Astrocyte (in vitro differentiated cells and primary cell): ENCODE results near the gene GPRC5B. TPM values are rescaled to one million over a fixed set of nuclear protein-coding genes. Genes with fewer than 3 reads are reported as not detected.

ENCODE experiments used
- DNase-seq: peaks from one replicate; pipeline ENCODE4 v3.0.0-alpha.2; 2010; ENCODE audit warnings: low read depth
- FAIRE-seq: peaks from 2 replicates; lab custom pipeline; 2011; peaks lifted over from hg19 to GRCh38; lab: Jason Lieb, UNC
- H2AFZ ChIP-seq: 2 replicates; pipeline ENCODE4 v1.6.0; 2012; ENCODE audit warnings: low read depth, low read length, inconsistent platforms
- H3K27ac ChIP-seq: 2 replicates; pipeline ENCODE4 v1.5.1; 2011; ENCODE audit warnings: low read depth, low read length, inconsistent platforms
- H3K27me3 ChIP-seq: 2 replicates; pipeline ENCODE4 v1.6.0; 2011; ENCODE audit warnings: low read length, inconsistent platforms; ENCODE audit not compliant: insufficient read depth
- H3K36me3 ChIP-seq: 2 replicates; pipeline ENCODE4 v1.5.1; 2011; ENCODE audit warnings: low read length, inconsistent platforms; ENCODE audit not compliant: insufficient read depth
- H3K4me1 ChIP-seq: 2 replicates; pipeline ENCODE4 v1.5.1; 2011; ENCODE audit warnings: low read length, inconsistent platforms; ENCODE audit not compliant: insufficient read depth
- H3K4me2 ChIP-seq: 2 replicates; pipeline ENCODE4 v1.6.0; 2012; ENCODE audit warnings: low read length, inconsistent platforms
- H3K4me3 ChIP-seq: 2 replicates; pipeline ENCODE4 v1.5.1; 2011; ENCODE audit warnings: low read depth, mild to moderate bottlenecking, low read length, inconsistent platforms; ENCODE audit not compliant: insufficient read depth
- H3K79me2 ChIP-seq: 2 replicates; pipeline ENCODE4 v1.6.0; 2012; ENCODE audit warnings: mild to moderate bottlenecking, low read length, inconsistent platforms; ENCODE audit not compliant: insufficient read depth
- H3K9ac ChIP-seq: 2 replicates; pipeline ENCODE4 v1.6.0; 2012; ENCODE audit warnings: mild to moderate bottlenecking, low read length, inconsistent platforms
- H3K9me3 ChIP-seq: 2 replicates; pipeline ENCODE4 v1.5.1; 2012; ENCODE audit warnings: low read depth, mild to moderate bottlenecking, low read length, inconsistent platforms; ENCODE audit not compliant: insufficient read depth
- H4K20me1 ChIP-seq: 2 replicates; pipeline ENCODE4 v1.6.0; 2012; ENCODE audit warnings: low read length, inconsistent platforms; ENCODE audit not compliant: insufficient read depth
- H3K27ac Mint-ChIP-seq: one replicate; pipeline ENCODE4 v1.8.0; 2021; ENCODE audit warnings: mild to moderate bottlenecking, mixed read lengths; ENCODE audit not compliant: unreplicated experiment
- H3K27me3 Mint-ChIP-seq: one replicate; pipeline ENCODE4 v1.8.0; 2021; ENCODE audit warnings: low read depth, mixed read lengths; ENCODE audit not compliant: unreplicated experiment
- H3K36me3 Mint-ChIP-seq: one replicate; pipeline ENCODE4 v1.8.0; 2021; ENCODE audit warnings: low read depth, mixed read lengths; ENCODE audit not compliant: unreplicated experiment
- H3K4me1 Mint-ChIP-seq: one replicate; pipeline ENCODE4 v1.8.0; 2021; ENCODE audit warnings: low read depth, mixed read lengths; ENCODE audit not compliant: unreplicated experiment
- H3K4me3 Mint-ChIP-seq: one replicate; pipeline ENCODE4 v1.8.0; 2021; ENCODE audit warnings: mild to moderate bottlenecking, moderate library complexity, mixed read lengths; ENCODE audit not compliant: unreplicated experiment
- H3K9me3 Mint-ChIP-seq: one replicate; pipeline ENCODE4 v1.8.0; 2021; ENCODE audit warnings: mild to moderate bottlenecking, mixed read lengths; ENCODE audit not compliant: unreplicated experiment
- CTCF ChIP-seq: IDR thresholded peaks from 2 replicates; pipeline ENCODE4 v1.5.1; 2011; ENCODE audit warnings: low read depth, mild to moderate bottlenecking, inconsistent platforms, low read length, moderate library complexity; ENCODE audit not compliant: insufficient read depth
- EZH2 ChIP-seq: IDR thresholded peaks from 2 replicates; pipeline ENCODE4 v1.6.1; 2012; ENCODE audit warnings: mild to moderate bottlenecking, low read length, inconsistent platforms; ENCODE audit not compliant: insufficient read depth
- total RNA-seq: library from RNA; stranded (reverse); gene quantifications from 2 replicates; pipeline ENCODE4 v1.2.1, GENCODE V29; 2021

GPRC5B gene
- total RNA-seq, 1 donor from 2014 or later: 9.3 TPM

- no peak for FAIRE-seq
- H3K36me3 Mint-ChIP-seq: peaks cover 2% of the 10 kb centered on the region
Measured at GRCh38 chr16:19829844-19830692, 54.6 kb downstream of the GPRC5B start.

GRCh38 chr16:19824216-19824615 lies 60.4 kb downstream of the GPRC5B start:
- Histone ChIP-seq H2AFZ (no peak overlapping the region), H3K27me3 (no peaks in the 10 kb centered on the region), H3K27ac (no peak overlapping the region), H3K4me3 (no peak overlapping the region), H3K9me3 (no peaks in the 10 kb centered on the region), H3K9ac (no peak overlapping the region), H4K20me1 (no peaks in the 10 kb centered on the region), H3K4me2 (no peak overlapping the region), H3K4me1 (no peaks in the 10 kb centered on the region), H3K36me3 (no peaks in the 10 kb centered on the region), H3K79me2 (no peaks in the 10 kb centered on the region)
- FAIRE-seq (no peak), DNase-seq (no peak)
- H3K27ac Mint-ChIP-seq: no peak overlapping the region
- no peak overlapping the region for H3K4me3 Mint-ChIP-seq
- H3K36me3 Mint-ChIP-seq: peaks cover 3% of the 10 kb centered on the region
- TF ChIP-seq CTCF (no peak), EZH2 (no peak)
- H3K27me3 Mint-ChIP-seq: no peaks in the 10 kb centered on the region
- no peaks in the 10 kb centered on the region for H3K9me3 Mint-ChIP-seq
- peaks cover 2% of the 10 kb centered on the region for H3K4me1 Mint-ChIP-seq

More at GRCh38 chr16:19829844-19830692, 54.6 kb downstream of the GPRC5B start:
- no peak overlapping the region for H3K27ac ChIP-seq
- no peak overlapping the region for H3K4me2 ChIP-seq
- no peaks in the 10 kb centered on the region for H3K27me3 ChIP-seq
- H3K4me1 ChIP-seq: peaks cover 10% of the 10 kb centered on the region
- no peak for DNase-seq
- no peak for TF ChIP-seq CTCF
- TF ChIP-seq EZH2: no peak
- no peak overlapping the region for H3K4me3 ChIP-seq
- H3K9ac ChIP-seq: no peak overlapping the region
- H2AFZ ChIP-seq: no peak overlapping the region
- Mint-ChIP-seq H3K27me3 (no peaks in the 10 kb centered on the region), H3K4me3 (no peak overlapping the region), H3K4me1 (peaks cover 21% of the 10 kb centered on the region), H3K9me3 (no peaks in the 10 kb centered on the region), H3K27ac (no peak overlapping the region)
- H4K20me1 ChIP-seq: no peaks in the 10 kb centered on the region
- H3K79me2 ChIP-seq: no peaks in the 10 kb centered on the region
- no peaks in the 10 kb centered on the region for H3K36me3 ChIP-seq
- H3K9me3 ChIP-seq: no peaks in the 10 kb centered on the region

GRCh38 chr16:19823322-19823721 lies 61.3 kb downstream of the GPRC5B start:
- H3K4me1 Mint-ChIP-seq: peaks cover 2% of the 10 kb centered on the region
- H3K4me3 Mint-ChIP-seq: no peak overlapping the region

More at GRCh38 chr16:19823322-19823721, 61.3 kb downstream of the GPRC5B start:
- Histone ChIP-seq H3K27me3 (no peaks in the 10 kb centered on the region), H4K20me1 (no peaks in the 10 kb centered on the region), H3K27ac (no peak overlapping the region), H3K9me3 (no peaks in the 10 kb centered on the region), H3K4me1 (no peaks in the 10 kb centered on the region), H3K9ac (no peak overlapping the region), H3K4me3 (no peak overlapping the region), H3K79me2 (no peaks in the 10 kb centered on the region), H3K4me2 (no peak overlapping the region), H3K36me3 (no peaks in the 10 kb centered on the region), H2AFZ (no peak overlapping the region)
- no peaks in the 10 kb centered on the region for H3K27me3 Mint-ChIP-seq
- FAIRE-seq (no peak), DNase-seq (no peak)
- H3K27ac Mint-ChIP-seq: no peak overlapping the region
- no peaks in the 10 kb centered on the region for H3K9me3 Mint-ChIP-seq
- TF ChIP-seq EZH2 (no peak), CTCF (no peak)
- peaks cover 3% of the 10 kb centered on the region for H3K36me3 Mint-ChIP-seq
